ENCODE results near the gene ETV4. TPM values are rescaled to one million over a fixed set of nuclear protein-coding genes. Genes with fewer than 3 reads are reported as not detected.

ETV4 gene
- total and polyA plus RNA-seq, 7 donors: 0.46 to 2.6 (median 1.2) TPM; not detected in 2

- Histone ChIP-seq H3K9me3 (no peaks in the 10 kb centered on the region), H3K36me3 (no peaks in the 10 kb centered on the region), H3K27me3 (peaks cover 0 to 30% (median 11%) of the 10 kb centered on the region in 3 donors), H3K4me3 (no peak overlapping the region), H3K4me1 (no peaks in the 10 kb centered on the region), H3K27ac (no peak overlapping the region)
- WGBS, 2 donors: 10 to 48% methylated on average over 8 of the region's 8 CpGs
- no peak for DNase-seq
- TF ChIP-seq POLR2AphosphoS5 (IDR thresholded peaks at IDR 0.05): no peak
- TF ChIP-seq, protein P1, sequence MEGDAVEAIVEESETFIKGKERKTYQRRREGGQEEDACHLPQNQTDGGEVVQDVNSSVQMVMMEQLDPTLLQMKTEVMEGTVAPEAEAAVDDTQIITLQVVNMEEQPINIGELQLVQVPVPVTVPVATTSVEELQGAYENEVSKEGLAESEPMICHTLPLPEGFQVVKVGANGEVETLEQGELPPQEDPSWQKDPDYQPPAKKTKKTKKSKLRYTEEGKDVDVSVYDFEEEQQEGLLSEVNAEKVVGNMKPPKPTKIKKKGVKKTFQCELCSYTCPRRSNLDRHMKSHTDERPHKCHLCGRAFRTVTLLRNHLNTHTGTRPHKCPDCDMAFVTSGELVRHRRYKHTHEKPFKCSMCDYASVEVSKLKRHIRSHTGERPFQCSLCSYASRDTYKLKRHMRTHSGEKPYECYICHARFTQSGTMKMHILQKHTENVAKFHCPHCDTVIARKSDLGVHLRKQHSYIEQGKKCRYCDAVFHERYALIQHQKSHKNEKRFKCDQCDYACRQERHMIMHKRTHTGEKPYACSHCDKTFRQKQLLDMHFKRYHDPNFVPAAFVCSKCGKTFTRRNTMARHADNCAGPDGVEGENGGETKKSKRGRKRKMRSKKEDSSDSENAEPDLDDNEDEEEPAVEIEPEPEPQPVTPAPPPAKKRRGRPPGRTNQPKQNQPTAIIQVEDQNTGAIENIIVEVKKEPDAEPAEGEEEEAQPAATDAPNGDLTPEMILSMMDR (IDR thresholded peaks at IDR 0.05): no peak
- no peak for TF ChIP-seq POLR2A (IDR thresholded peaks at IDR 0.05)
- TF ChIP-seq EP300 (IDR thresholded peaks at IDR 0.05): no peak
- intact Hi-C loops (cut with DNase I): no loop called here
These were observed 6.2 kb upstream of the ETV4 start for GRCh38 chr17:43552229-43552837.

DNA sequence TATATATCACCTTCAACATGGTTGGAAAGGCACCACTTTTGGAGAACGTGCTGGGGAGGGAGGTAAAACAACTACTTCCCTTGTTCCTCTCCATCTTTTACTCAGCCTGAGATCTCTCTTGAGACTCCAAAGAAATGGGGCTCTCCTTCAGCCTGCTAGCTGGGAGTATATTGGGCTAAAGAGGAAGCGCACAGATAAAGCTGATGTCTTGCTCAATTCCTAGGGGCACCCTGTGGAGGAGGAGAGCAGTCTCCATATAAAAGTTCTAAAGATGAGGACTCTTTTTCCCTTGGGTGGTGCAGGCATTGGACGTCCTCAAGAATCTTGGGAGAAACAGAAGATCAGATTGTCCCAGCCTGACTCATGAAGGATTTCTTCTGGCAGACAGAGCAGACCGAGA lies 4.6 kb upstream of the ETV4 start:
- H3K4me3 ChIP-seq: no peak overlapping the region
- no peak overlapping the region for H3K27ac ChIP-seq
- H3K36me3 ChIP-seq: no peaks in the 10 kb centered on the region
- 90 to 94% methylated on average over 4 of the region's 4 CpGs for WGBS, 2 donors
- intact Hi-C loops (cut with DNase I): no loop called here
- no peak for DNase-seq
- H3K4me1 ChIP-seq: peaks cover 0 to 14% (median 13%) of the 10 kb centered on the region in 4 donors
- no peaks in the 10 kb centered on the region for H3K9me3 ChIP-seq
- TF ChIP-seq POLR2A (IDR thresholded peaks at IDR 0.05) (no peak), EP300 (IDR thresholded peaks at IDR 0.05) (no peak)
- H3K27me3 ChIP-seq: peaks cover 0 to 46% (median 23%) of the 10 kb centered on the region in 3 donors

GRCh38 chr17:43549496-43549895 lies 3.4 kb upstream of the ETV4 start:
- no peak overlapping the region for H3K4me3 ChIP-seq
- peaks cover 0 to 26% (median 24%) of the 10 kb centered on the region in 4 donors for H3K4me1 ChIP-seq
- intact Hi-C loops (cut with DNase I): no loop called here
- no peak for TF ChIP-seq POLR2A (IDR thresholded peaks at IDR 0.05)
- no peak for TF ChIP-seq EP300 (IDR thresholded peaks at IDR 0.05)
- TF ChIP-seq POLR2AphosphoS5 (IDR thresholded peaks at IDR 0.05): no peak
- TF ChIP-seq, protein P1 (IDR thresholded peaks at IDR 0.05): no peak
- DNase-seq: no peak
- no peaks in the 10 kb centered on the region for H3K36me3 ChIP-seq
- no peaks in the 10 kb centered on the region for H3K9me3 ChIP-seq
- H3K27me3 ChIP-seq: peaks cover 0 to 58% (median 32%) of the 10 kb centered on the region in 3 donors
- 87 to 90% methylated on average over 5 of the region's 5 CpGs for WGBS, 2 donors
- no peak overlapping the region for H3K27ac ChIP-seq

DNA sequence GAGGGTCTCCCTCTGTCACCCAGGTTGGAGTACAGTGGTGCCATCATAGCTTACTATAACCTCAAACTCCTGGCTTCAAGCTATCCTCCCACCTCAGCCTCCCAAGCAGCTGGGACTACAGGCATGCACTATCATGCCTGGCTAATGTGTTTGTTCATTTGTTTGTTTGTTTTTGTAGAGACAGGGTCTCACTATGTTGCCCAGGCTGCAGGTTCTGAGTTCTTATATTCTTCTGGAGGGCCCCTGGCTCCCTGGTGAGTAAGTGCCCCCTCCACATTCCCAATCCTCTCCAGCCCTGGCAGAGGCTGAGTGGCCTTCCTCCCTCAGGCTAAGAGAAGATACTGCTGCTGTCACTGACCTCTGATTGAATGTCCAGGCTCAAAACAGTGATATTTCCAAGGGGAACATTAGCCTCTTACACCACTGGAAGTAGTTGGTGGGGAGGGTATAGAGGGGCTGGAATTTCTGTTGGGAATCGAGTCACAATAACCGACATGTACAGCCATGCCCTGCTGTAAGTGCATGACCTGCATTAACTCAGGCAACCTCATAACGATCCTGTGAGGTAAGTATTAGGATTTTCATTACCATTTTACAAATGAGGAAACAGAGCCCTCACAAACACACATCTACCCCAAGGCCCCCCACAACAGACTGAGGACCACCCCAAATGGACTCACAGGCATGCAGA lies 2.7 kb upstream of the ETV4 start:
- WGBS, 2 donors: 76 to 85% methylated on average over 3 of the region's 3 CpGs
- intact Hi-C loops (cut with DNase I): no loop called here
- TF ChIP-seq EP300 (IDR thresholded peaks at IDR 0.05) (no peak), POLR2AphosphoS5 (IDR thresholded peaks at IDR 0.05) (no peak), POLR2A (IDR thresholded peaks at IDR 0.05) (no peak)
- TF ChIP-seq, protein P1 (IDR thresholded peaks at IDR 0.05): no peak
- peaks cover 0 to 26% (median 24%) of the 10 kb centered on the region in 4 donors for H3K4me1 ChIP-seq
- H3K36me3 ChIP-seq: no peaks in the 10 kb centered on the region
- H3K27me3 ChIP-seq: peaks cover 0 to 65% (median 36%) of the 10 kb centered on the region in 3 donors
- no peak for DNase-seq
- no peak overlapping the region for H3K4me3 ChIP-seq
- H3K9me3 ChIP-seq: no peaks in the 10 kb centered on the region
- no peak overlapping the region for H3K27ac ChIP-seq

- TF ChIP-seq EP300 (IDR thresholded peaks at IDR 0.05): no peak
- TF ChIP-seq POLR2AphosphoS5 (IDR thresholded peaks at IDR 0.05): no peak
- no peak for TF ChIP-seq POLR2A (IDR thresholded peaks at IDR 0.05)
- TF ChIP-seq, protein P1 (IDR thresholded peaks at IDR 0.05): no peak
- Histone ChIP-seq H3K36me3 (no peaks in the 10 kb centered on the region), H3K27ac (no peak overlapping the region), H3K27me3 (peaks cover 0 to 67% (median 42%) of the 10 kb centered on the region in 3 donors), H3K9me3 (no peaks in the 10 kb centered on the region), H3K4me3 (no peak overlapping the region), H3K4me1 (peaks cover 0 to 26% (median 24%) of the 10 kb centered on the region in 4 donors)
- DNase-seq: no peak
- intact Hi-C loops (cut with DNase I): no loop called here
These were observed 1.6 kb upstream of the ETV4 start for GRCh38 chr17:43547659-43548256.

All from sigmoid colon (tissue), 7 donors.